K562 (cell line): ENCODE measurements around the gene ATXN7L1. TPM values are rescaled to one million over a fixed set of nuclear protein-coding genes. Genes with fewer than 3 reads are reported as not detected.

Source experiments
- CHCHD3 ChIP-seq: fragments of 250-450 bp; sonication (Bioruptor Pico); IDR thresholded peaks from 2 replicates; pipeline ENCODE4 v2.1.2; 2022; ENCODE audit warnings: mild to moderate bottlenecking
- E2F8 ChIP-seq: fragments of 450-650 bp; IDR thresholded peaks from 2 replicates; pipeline ENCODE4 v1.7.1; 2018; ENCODE audit warnings: mild to moderate bottlenecking, low read depth; ENCODE audit not compliant: partially characterized antibody
- HLTF ChIP-seq: fragments of 450-650 bp; IDR thresholded peaks from 2 replicates; pipeline ENCODE4 v1.6.1; 2016
- MAX ChIP-seq: sonication (generic); formaldehyde crosslinking; IDR thresholded peaks from 2 replicates; pipeline ENCODE4 v1.9.0; 2022; ENCODE audit warnings: mild to moderate bottlenecking, missing genetic modification reagents
- POLR2H ChIP-seq: IDR thresholded peaks from 2 replicates; pipeline ENCODE4 v1.6.1; 2016; ENCODE audit warnings: missing genetic modification characterization, low read depth, mild to moderate bottlenecking, control low read depth, missing compliant biosample characterization, moderate library complexity
- SRF ChIP-seq, 2 experiments: fragments of 250-450, 450-650 bp in 1 of 2; sonication (Bioruptor Pico) in 1 of 2; sonication (generic) in 1 of 2; formaldehyde crosslinking; IDR thresholded peaks; 2 replicates each; pipeline versions ENCODE4 v1.5.0 to v1.5.1; 2020 to 2022; ENCODE audit warnings: mild to moderate bottlenecking in 1 of 2, missing genetic modification reagents in 1 of 2
- TCFL5 ChIP-seq: fragments of 250-450 bp; sonication (Bioruptor Pico); conservative IDR thresholded peaks from 2 replicates; pipeline ENCODE4 v1.6.1; 2021; ENCODE audit warnings: mild to moderate bottlenecking, moderate library complexity, matching md5 sums
- TRIM28 ChIP-seq: fragments of 450-650 bp; IDR thresholded peaks from 2 replicates; pipeline ENCODE4 v1.6.1; 2017
- ZBTB49 ChIP-seq: sonication (generic); formaldehyde crosslinking; IDR thresholded peaks from 2 replicates; pipeline ENCODE4 v1.8.0; 2022; ENCODE audit warnings: missing genetic modification reagents, mild to moderate bottlenecking, borderline replicate concordance
- polyA plus RNA-seq, 8 experiments: library from polyadenylated mRNA; depleted of rRNA in 4 of 8; stranded (reverse) in 5 of 8; unstranded in 3 of 8; fragments of >200 nt; fragmentation: Nextera tagmentation in 2 of 8; fragmentation: Illumina TruSeq in 1 of 8; extraction: Ambion mirVana in 2 of 8; extraction: Trizol in 1 of 8; gene quantifications; 2 replicates each; pipeline versions ENCODE4 v1.2.1 to v1.2.3, GENCODE V29; 2011 to 2014; ENCODE audit warnings: inconsistent platforms in 1 of 8, missing spikeins in 1 of 8
- total RNA-seq, 7 experiments: library from RNA; depleted of rRNA in 6 of 7; stranded (reverse); fragments of >200 nt in 6 of 7; fragmentation: Illumina TruSeq in 2 of 7; extraction: Trizol in 2 of 7; gene quantifications; 2 replicates each; pipeline versions ENCODE4 v1.2.1 to v1.2.3, GENCODE V29; 2011 to 2021; ENCODE audit warnings: low replicate concordance in 1 of 7

ATXN7L1 gene
- total and polyA plus RNA-seq, 9 of the 15 experiments (the other 6 are each of a cell fraction or from before 2014, with no cell fraction given): 6.6 to 13.7 (median 10.7) TPM

- TF ChIP-seq E2F8 (no peak), ZBTB49 (no peak), TRIM28 (no peak), HLTF (no peak), MAX (no peak), SRF (CRISPR knock-in tag; IDR thresholded peaks at IDR 0.05) (no peak), CHCHD3 (CRISPR knock-in tag) (no peak), POLR2H (no peak), TCFL5 (CRISPR knock-in tag) (no peak)
These were observed 2.3 kb downstream of the ATXN7L1 start (continued) for GRCh38 chr7:105874055-105874454.
